ENCODE measurements around the gene KRT4.
A peak's percentile ranks its signal among the peaks of the same experiment; 100 is the strongest.
"Not testable (repeated sequence)": the region's sequence is repeated elsewhere in the genome, so short reads cannot be mapped to it uniquely, and the experiment has no call there.

Gene KRT4

GRCh38 chr12:52813885-52814709 lies at the start of gene KRT4:
Gene KRT4 (minus strand): TSS chr12:52814116. CDS start chr12:52814058, 58 bp downstream.
- DNase-seq: no peak

- no peak for DNase-seq
Measured at GRCh38 chr12:52862023-52862422, 48.1 kb upstream of the KRT4 start.

- DNase-seq: no peak
Measured at GRCh38 chr12:52861511-52861910, 47.6 kb upstream of the KRT4 start.

DNA sequence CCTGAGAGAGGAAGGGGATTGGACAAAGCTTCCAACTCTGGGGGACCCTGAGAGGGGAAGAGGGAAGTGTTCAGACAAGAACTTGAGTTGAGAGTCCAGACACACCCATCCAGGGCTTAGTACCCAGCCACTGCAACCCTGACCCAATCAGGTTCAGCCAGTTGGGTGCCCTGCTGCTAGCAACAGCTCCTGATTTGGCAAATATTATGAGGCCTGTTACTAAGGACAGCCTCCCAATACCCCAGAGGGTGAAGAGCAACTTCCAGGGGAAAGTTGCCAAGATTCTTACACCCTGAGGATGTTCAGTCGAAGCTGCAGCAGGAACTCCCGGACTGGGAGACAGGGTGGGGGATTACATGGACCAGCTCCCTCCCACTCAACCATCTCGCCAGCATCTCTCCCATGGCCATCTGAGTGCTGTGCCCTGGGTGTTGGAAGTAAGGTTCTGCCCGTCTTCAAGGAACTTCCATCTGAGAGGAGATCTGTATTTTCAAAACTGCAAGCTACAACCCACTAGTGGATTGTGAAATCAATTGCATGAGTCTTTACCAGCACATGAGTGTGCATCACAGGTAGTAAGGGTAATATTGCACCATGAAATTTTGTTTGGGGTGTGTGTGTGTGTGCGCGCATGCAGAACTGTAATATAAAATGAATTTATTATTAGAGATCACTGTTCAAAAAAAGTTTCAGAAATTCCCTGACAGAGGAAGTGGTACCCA lies 46.3 kb upstream of the KRT4 start:
- DNase-seq: no peak

- no peak for DNase-seq
Measured at GRCh38 chr12:52857500-52857899, 43.6 kb upstream of the KRT4 start.

GRCh38 chr12:52856787-52857186 lies 42.9 kb upstream of the KRT4 start:
- no peak for DNase-seq

DNA sequence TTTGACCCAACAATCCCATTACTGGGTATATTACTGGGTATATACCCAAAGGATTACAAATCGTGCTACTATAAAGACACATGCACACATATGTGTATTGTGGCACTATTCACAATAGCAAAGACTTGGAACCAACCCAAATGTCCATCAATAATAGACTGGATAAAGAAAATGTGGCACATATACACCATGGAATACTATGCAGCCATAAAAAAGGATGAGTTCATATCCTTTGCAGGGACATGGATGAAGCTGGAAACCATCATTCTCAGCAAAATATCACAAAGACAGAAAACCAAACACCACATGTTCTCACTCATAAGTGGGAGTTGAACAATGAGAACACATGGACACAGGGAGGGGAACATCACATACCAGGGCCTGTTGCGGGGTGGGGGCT lies 42.2 kb upstream of the KRT4 start:
- DNase-seq: not testable (repeated sequence)

GRCh38 chr12:52851787-52852186 lies 37.9 kb upstream of the KRT4 start:
- DNase-seq: no peak

GRCh38 chr12:52850681-52851080 lies 36.8 kb upstream of the KRT4 start:
- no peak for DNase-seq

DNA sequence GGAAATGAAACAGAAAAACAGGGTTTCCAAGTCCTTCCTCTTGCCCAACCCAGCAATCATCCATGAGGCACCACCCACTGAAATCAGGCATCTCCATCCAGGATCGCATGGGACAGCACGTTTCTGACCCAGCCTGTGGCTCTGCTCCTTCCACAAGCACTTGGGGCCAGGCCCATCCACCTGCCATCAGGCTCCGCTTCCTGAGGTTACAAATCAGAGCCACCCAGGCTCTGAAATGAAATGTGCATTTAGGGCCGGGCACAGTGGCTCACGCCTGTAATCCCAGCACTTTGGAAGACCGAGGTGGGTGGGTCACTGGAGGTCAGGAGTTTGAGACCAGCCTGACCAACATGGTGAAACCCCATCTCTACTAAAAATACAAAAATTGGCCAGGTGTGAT lies 35.6 kb upstream of the KRT4 start:
- DNase-seq: no peak

GRCh38 chr12:52848661-52849255 lies 34.8 kb upstream of the KRT4 start, which contains the start of gene KRT78:
Gene KRT78 (minus strand): TSS chr12:52848994. CDS start chr12:52848930, 64 bp downstream.
- no peak for DNase-seq

DNA sequence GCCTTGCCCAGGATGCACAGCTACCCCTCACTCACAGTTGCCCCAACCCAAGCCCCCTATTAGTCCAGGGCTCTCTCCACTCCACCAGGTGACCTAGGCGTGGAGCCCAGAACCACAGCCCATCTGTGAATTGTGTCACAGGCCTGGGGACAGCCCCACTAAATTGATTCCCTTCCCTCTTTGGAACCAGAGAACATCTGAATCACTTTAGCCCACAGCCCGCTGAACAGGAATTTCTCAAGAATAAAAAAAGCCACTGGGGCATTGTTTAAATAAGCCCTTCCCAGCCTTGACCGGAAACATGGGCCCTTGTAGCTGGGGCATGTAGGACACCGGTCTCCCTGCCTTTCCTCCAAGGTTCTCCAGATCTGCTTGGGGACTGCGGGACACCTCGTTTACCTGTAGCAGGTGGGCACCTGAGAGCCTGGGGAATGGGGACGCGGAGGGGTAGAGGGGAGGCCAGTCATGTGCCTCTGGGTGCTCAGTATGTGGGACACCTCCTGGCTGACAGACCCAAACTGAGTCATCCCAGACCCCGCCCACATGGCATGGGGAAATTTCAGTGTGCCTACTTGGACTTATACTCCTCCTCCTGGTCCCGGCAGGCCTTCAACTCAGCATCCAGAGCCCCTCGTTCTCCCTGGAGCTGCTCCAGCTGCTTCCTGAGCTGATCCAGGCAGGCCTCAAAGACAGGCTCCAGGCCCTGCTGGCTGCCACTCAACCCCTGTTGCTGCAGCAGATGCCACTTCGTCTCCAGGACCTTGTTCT lies 33.6 kb upstream of the KRT4 start:
- DNase-seq: no peak

DNA sequence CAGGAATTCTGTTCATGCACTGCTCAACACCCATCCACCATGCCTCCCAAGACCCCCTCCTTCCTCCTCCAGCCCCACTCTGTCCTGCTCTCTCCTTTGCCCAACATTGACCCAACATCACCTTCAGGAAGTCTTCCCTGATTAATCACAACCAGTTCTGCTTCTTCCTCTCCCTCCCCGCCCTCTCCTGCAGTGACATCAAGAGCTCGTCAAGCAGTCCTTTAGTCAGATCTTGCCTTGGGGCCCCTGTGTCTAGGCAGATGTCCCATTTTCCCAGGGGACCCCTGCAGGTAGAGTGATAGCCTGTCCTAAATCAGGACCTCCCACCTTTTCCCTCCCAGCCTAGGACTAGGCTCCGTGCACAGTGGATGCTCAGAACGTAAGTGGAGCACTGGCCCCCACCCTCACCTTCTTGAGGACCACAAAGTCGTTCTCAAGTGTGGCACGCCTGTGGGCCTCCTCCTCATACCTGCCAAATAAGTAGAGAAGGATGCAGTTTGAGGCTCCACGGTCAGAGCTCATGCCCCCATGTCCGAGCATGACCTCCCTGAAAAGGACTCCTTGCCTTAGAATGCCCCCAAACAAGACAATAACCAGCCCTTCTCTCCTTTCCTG lies 32.5 kb upstream of the KRT4 start:
- no peak for DNase-seq

DNA sequence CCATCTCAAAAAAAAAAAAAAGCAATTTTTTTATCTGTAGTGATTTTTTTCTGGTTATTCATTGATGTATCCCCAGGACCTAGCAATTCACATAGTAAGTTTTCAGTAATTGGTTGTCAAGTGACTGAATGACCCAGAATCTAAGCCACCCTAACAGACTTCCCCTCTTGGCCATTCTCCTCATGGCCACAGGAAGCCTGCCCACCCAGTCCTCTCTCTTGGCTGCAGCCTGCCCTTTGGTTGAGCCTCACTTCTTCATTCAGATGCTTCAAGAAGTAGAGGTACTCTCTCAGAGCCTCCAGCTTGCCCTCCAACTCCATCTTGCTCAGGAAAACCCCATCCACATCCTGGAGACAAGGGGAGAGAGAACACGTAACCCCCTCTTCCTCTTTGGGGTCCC lies 32.0 kb upstream of the KRT4 start:
- no peak for DNase-seq

DNA sequence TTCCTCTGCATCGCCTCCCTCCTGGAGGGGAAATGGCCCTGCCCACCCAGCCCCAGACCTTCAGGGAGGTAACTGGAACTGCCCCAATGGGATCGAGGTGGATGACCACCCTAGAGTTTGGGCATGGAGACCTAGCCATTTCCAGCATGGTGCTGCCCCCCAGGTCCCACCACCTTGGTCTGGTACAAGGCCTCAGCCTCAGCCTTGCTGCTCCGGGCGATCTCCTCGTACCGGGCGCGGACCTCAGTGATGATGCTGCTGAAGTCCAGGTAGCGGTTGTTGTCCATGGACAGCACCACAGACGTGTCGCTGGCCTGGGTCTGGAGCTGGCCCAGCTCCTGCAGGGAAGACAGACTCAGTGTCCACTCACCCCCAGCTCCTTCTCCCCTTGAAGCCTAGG lies 30.5 kb upstream of the KRT4 start:
- DNase-seq: no peak

GRCh38 chr12:52839436-52840105 lies 25.7 kb upstream of the KRT4 start:
- no peak for DNase-seq

DNA sequence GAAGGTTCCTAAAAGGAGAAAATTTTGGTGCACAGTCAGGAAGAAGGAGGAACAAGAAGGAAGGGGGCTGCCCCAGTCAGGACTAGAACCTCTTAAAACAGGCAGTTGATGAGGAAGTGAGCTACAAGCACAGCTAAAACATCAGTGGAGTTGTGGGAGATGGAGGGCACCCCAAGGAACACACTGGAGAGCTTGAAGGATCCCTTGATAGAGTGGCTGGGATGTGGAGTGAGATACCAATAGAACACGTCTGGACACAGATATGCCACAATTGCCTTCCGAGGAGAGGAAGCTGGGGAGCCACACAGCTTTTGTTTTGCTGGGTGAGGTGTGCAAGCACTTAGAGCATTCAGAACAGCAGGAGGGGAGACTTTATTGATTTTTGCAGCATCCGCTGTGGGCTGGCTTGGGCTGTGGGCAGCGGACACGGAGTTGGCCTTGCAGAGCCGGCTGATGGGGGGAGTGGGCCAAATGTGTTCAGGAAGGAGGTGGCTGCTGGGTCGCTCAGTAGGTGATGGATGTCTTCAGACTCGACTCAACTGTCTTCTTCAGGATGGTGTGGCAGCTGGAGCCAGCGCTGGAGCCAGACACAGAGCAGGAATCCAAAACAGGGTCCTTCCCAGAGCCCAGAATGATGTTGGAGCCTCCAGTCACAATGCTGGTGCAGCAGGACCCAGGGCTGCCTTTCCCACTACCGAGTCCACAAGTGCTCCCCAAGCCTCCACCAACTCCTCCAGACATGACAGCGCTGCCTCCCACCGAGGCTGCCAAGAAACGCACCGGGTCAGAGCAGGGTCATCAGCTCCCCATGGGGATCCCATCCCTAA lies 24.9 kb upstream of the KRT4 start:
- peak; percentile 74 for DNase-seq

DNA sequence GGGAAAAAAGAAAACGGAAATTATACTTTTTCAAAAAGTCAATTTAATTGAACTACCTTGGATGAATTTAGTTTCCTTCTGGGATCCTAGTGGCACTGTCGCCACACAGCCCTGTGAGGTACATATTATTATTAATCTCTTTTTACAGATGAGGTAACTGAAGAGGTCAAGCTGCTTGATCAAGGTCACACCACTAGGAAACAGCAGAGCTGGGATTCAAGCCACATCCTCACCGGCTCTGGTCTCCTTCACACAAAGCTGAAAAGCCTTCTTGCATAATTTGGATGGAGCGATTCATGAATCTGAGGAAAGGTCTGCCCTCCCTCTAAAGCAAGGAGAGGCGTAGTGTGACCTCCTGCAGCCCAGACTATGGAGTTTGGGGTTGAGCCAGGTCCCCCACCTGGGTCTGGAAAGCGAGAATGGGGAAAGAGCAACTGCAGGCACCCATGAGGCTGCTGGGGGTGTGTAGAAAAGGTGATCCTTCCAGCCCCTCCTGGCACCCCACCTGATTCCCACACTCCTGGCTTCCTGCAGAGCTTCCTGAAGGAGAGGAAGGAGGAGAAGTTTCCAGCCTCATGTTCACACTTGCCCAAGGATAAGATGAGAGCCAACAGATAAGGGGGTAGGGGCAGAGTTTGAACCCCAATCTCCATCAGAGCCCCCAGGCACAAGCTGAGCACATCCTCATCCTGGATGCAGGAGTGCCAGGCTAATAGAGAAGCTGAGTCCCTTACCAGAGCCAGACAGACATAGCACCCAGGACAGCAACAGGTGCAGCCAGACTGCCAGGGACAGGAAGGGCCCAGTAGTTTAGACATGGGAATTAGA lies 24.1 kb upstream of the KRT4 start:
- DNase-seq: no peak

DNA sequence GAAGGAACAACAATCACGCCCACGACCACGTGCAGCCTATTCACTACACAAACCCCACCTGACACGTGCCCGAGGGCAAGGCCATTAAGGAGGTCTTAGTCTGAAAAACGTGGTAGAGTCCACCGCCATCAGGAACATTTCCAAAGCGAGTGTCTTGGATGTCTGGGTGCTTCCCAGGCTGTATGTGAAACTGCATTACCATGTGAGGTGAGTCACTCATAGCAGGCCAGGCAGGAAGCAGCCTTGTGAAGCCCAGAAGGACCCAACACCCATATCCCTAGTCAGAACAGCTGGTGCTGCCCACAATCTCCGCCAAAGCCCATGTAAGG lies 23.5 kb upstream of the KRT4 start:
- no peak for DNase-seq
